ENCODE measurements around the gene PSG1.
"Not testable (repeated sequence)": the region's sequence is repeated elsewhere in the genome, so short reads cannot be mapped to it uniquely, and the experiment has no call there.

- not testable (repeated sequence) for TF ChIP-seq CTCF (IDR thresholded peaks at IDR 0.05; ENCODE audit: borderline replicate concordance, extremely low read depth, low read length, poor library complexity, severe bottlenecking); EZH2 (IDR thresholded peaks at IDR 0.05; ENCODE audit: borderline replicate concordance, low read depth, low read length, severe bottlenecking)
Measured at GRCh38 chr19:42852821-42853220, 26.7 kb downstream of the PSG1 start.

Measured in DND-41 (cell line).